Gastroesophageal sphincter (tissue), 4 donors: ENCODE measurements around the gene ATP6V1D. TPM values are rescaled to one million over a fixed set of nuclear protein-coding genes. Genes with fewer than 3 reads are reported as not detected.
A peak's percentile ranks its signal among the peaks of the same experiment; 100 is the strongest.

Source experiments
- ATAC-seq: fragments of 150-250 bp; one replicate; pipeline ENCODE4 v1.9.1; 2016; ENCODE audit warnings: mild to moderate bottlenecking, moderate library complexity
- H3K27ac ChIP-seq, 4 donors: fragments of 200-600 bp; sonication (generic) in 3 of 4; 1 replicate in 3 of 4; 2 replicates in 1 of 4; pipeline ENCODE4 v1.5.1; 2016 to 2019
- H3K27me3 ChIP-seq: fragments of 200-600 bp; sonication (generic); one replicate; pipeline ENCODE4 v1.5.1; 2019
- H3K36me3 ChIP-seq, 2 donors: fragments of 200-600 bp; sonication (generic); one replicate each; pipeline ENCODE4 v1.5.1; 2019; ENCODE audit warnings: control low read depth in 1 of 2
- H3K4me1 ChIP-seq, 3 donors: fragments of 200-600 bp; sonication (generic); 1 replicate in 2 of 3; 2 replicates in 1 of 3; pipeline ENCODE4 v1.5.1; 2016 to 2019; ENCODE audit warnings: control low read depth in 2 of 3
- H3K4me3 ChIP-seq, 2 donors: fragments of 200-600 bp; sonication (generic); one replicate each; pipeline ENCODE4 v1.5.1; 2019; ENCODE audit warnings: mild to moderate bottlenecking in 1 of 2, moderate library complexity in 1 of 2
- H3K9me3 ChIP-seq, 3 donors: fragments of 200-600 bp; sonication (generic); one replicate each; pipeline ENCODE4 v1.5.1; 2017 to 2019; ENCODE audit warnings: control low read depth in 2 of 3
- EP300 ChIP-seq: sonication (generic); formaldehyde crosslinking; IDR thresholded peaks from one replicate; pipeline ENCODE4 v1.6.1; 2017; ENCODE audit warnings: antibody characterized with exemption, mild to moderate bottlenecking
- POLR2A ChIP-seq, 2 donors: fragments of 450-650 bp; IDR thresholded peaks; one replicate each; pipeline ENCODE4 v1.6.1; 2017; ENCODE audit warnings: antibody characterized with exemption in 2 of 2, mild to moderate bottlenecking in 2 of 2, moderate library complexity in 1 of 2
- POLR2AphosphoS5 ChIP-seq: sonication (generic); formaldehyde crosslinking; IDR thresholded peaks from one replicate; pipeline ENCODE4 v1.6.1; 2017; ENCODE audit warnings: antibody characterized with exemption
- WGBS, 2 donors: methylation state at CpG; one replicate each; pipeline ENCODE4 v1.1.5; 2018; ENCODE audit warnings: low coverage in 1 of 2; 5-methylcytosine and 5-hydroxymethylcytosine counted together
- total RNA-seq, 4 donors: library from RNA; depleted of rRNA; stranded (reverse); fragments of >200 nt; gene quantifications; one replicate each; pipeline ENCODE4 v1.1.0, GENCODE V29; 2016
- TF ChIP-seq, protein P1 (sequence below), 4 experiments: fragments of 200-600 bp in 2 of 4; fragments of 450-650 bp in 2 of 4; sonication (generic) in 1 of 4; IDR thresholded peaks; one replicate each; pipeline ENCODE4 v1.5.1; 2017 to 2019; ENCODE audit warnings: antibody characterized with exemption in 4 of 4, mild to moderate bottlenecking in 2 of 4, moderate library complexity in 2 of 4

Gene ATP6V1D
- total RNA-seq, 4 donors from 2014 or later: 71.1 to 142 (median 94.3) TPM

DNA sequence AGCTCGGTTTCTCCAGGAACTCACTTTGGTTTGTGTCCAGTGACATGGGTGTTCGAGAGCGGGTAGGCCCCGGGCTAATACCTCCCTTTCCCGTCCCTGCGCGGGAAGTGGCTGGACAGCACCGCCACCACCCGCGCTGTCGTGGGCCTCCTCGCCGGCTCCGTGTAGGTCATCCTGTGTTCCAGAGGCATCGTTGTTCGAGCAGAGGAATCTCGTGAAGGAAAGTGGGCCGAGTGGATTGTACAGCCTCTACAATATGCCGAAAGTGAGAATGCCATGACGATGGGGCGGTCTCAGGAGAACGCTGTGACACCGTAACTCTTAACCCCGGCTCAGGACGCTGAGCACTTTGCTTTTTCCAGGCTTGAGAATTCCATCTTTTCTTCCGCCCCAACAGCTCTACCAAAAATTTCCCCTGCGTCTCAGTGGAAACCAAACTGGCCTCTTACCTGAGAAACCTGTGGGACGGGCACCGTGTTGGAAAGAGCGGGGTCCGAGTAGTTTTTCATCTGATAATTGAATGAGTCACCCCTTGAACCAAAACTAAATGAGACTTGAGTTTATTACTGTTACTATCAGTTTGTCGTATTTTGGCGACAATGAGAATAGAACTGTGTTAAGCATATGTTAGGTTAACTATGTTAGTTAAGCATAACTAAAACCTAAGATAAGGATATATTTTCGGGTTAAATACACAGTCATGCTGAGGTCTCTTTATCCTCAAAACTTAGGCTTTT lies 1.0 kb upstream of the ATP6V1D start:
- peak; percentile 46 for ATAC-seq
- H3K4me1 ChIP-seq: peaks cover 13 to 79% (median 34%) of the 10 kb centered on the region in 3 donors
- peaks cover 5 to 19% of the 10 kb centered on the region in 2 donors for H3K36me3 ChIP-seq
- H3K27ac ChIP-seq: peak overlapping the region; percentile 77 to 93 (median 88)
- 2 to 13% methylated on average over 3 to 16 of the region's 34 CpGs for WGBS, 2 donors
- no peak for TF ChIP-seq EP300
- TF ChIP-seq POLR2AphosphoS5: no peak
- TF ChIP-seq, protein P1, sequence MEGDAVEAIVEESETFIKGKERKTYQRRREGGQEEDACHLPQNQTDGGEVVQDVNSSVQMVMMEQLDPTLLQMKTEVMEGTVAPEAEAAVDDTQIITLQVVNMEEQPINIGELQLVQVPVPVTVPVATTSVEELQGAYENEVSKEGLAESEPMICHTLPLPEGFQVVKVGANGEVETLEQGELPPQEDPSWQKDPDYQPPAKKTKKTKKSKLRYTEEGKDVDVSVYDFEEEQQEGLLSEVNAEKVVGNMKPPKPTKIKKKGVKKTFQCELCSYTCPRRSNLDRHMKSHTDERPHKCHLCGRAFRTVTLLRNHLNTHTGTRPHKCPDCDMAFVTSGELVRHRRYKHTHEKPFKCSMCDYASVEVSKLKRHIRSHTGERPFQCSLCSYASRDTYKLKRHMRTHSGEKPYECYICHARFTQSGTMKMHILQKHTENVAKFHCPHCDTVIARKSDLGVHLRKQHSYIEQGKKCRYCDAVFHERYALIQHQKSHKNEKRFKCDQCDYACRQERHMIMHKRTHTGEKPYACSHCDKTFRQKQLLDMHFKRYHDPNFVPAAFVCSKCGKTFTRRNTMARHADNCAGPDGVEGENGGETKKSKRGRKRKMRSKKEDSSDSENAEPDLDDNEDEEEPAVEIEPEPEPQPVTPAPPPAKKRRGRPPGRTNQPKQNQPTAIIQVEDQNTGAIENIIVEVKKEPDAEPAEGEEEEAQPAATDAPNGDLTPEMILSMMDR (IDR thresholded peaks at IDR 0.05): no peak
- TF ChIP-seq POLR2A (IDR thresholded peaks at IDR 0.05): no peak
- H3K9me3 ChIP-seq: no peaks in the 10 kb centered on the region
- no peaks in the 10 kb centered on the region for H3K27me3 ChIP-seq
- H3K4me3 ChIP-seq: peak overlapping the region; percentile 64 to 71

DNA sequence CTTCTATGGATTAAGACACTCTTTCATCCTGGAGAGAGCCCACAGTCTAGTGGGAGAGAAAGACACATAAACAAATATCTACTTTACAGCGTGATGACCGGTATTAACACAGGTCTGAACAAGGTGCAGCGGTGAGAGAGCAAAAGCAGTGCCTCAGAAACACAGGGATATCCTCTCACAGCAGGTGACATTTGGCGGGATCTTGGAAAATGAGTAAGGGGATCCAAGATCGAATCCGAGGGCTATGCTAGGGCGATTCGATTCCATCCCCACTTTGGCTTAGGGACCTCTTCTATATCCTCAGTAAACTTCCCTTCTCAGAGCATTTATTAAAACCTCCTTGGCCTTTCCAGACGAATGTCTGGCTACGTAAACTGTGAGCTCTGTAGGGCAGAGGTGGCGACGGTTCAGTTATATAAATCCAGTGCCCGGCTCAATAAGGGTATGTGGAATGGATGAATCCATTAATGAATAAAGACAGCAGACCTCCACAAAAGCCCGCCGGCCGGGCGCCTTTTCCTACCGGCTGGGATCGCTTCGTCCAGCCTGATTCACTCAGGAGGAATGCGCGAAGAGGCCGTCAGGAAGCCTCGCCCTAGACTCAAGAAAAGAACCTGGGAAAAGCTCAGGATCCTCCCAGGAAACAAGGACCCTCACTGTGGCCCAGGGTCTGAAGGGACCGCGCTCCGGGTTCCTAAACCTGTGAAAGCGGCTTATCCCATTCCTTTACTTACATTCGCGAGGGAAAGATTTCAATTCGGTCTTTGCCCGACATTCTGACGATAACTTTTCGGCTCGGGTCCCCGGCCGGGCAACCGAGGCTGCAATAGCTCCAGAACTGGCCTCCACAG lies 455 bp downstream of the ATP6V1D start:
- Histone ChIP-seq H3K36me3 (peaks cover 0 to 9% of the 10 kb centered on the region in 2 donors), H3K27ac (peak overlapping the region; percentile 45 to 93 (median 88)), H3K4me3 (peak overlapping the region; percentile 65 to 71), H3K4me1 (peaks cover 13 to 77% (median 34%) of the 10 kb centered on the region in 3 donors), H3K9me3 (no peaks in the 10 kb centered on the region), H3K27me3 (no peaks in the 10 kb centered on the region)
- TF ChIP-seq POLR2A (IDR thresholded peaks at IDR 0.05): peak; percentile 32 to 47
- TF ChIP-seq POLR2AphosphoS5: no peak
- TF ChIP-seq, protein P1 (IDR thresholded peaks at IDR 0.05): no peak
- ATAC-seq: no peak
- WGBS, 2 donors: 0 to 1% methylated on average over 5 to 38 of the region's 38 CpGs

DNA sequence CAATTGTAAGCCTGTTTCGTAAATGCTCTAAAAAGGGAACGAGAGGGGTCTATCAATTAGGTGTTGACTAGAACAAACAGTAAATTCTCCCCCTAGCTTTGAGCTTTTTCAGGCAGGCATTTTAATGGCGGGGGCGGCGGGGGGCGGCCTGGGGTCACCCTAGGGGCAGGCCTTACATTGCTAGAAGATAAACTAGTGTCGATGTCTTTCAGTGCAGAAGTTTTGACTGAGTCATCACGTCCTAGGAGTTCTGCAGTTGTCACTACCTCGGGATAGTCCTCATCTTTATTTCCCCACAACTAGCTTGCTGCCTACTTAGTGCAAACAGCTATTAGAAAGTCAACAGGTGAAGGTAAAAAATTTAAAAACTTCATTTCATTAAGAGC lies 1.6 kb downstream of the ATP6V1D start:
- no peaks in the 10 kb centered on the region for H3K9me3 ChIP-seq
- no peaks in the 10 kb centered on the region for H3K27me3 ChIP-seq
- 40 to 45% methylated on average over 1 to 5 of the region's 9 CpGs for WGBS, 2 donors
- peaks cover 13 to 65% (median 34%) of the 10 kb centered on the region in 3 donors for H3K4me1 ChIP-seq
- H3K36me3 ChIP-seq: peaks cover 0 to 12% of the 10 kb centered on the region in 2 donors
- no peak for ATAC-seq
- H3K27ac ChIP-seq: peak overlapping the region in 2 of 4 donors; percentile 4 to 19
- TF ChIP-seq POLR2A (IDR thresholded peaks at IDR 0.05): no peak
- TF ChIP-seq POLR2AphosphoS5: no peak
- TF ChIP-seq, protein P1 (IDR thresholded peaks at IDR 0.05): no peak
- no peak for TF ChIP-seq EP300
- peak overlapping the region in 1 of 2 donors; percentile 71 for H3K4me3 ChIP-seq

DNA sequence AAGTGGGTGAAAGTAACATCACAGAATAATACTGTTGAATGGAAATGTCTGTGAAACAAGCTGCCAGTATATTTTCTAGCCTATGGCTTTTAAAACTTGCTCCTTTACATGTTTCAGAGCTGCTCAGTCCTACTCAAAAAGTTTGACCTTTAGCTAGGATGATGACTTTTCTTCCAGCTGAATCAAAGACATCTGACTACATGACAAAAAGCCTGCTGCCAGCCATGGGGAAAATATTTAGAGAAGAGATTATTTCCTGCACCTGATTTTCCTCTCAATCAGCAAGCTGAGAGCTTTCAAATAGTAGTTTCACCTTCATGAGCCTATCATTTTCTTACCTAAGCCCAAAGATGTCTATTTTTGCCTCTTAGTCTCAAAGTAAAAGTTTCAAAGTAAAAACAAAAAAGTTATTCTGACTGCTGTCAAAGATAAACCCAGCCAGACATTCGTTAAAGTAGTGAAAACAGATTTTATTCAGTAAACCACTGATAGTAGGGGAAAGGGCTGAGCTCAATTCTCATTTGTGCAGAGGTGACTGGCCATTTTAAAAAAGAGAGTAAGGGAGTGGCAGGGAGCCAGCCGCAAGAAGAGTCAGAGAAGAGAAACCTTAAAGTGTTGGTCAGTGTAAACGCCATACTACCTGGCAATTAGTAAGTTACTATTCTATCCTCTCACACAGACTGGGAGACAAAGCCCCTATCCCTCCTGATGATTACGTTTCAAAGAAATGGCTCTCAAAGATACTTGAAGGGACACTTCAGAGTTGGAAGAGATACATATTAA lies 2.2 kb downstream of the ATP6V1D start:
- peak overlapping the region in 2 of 4 donors; percentile 4 to 19 for H3K27ac ChIP-seq
- peaks cover 13 to 59% (median 33%) of the 10 kb centered on the region in 3 donors for H3K4me1 ChIP-seq
- H3K36me3 ChIP-seq: peaks cover 0 to 12% of the 10 kb centered on the region in 2 donors
- H3K4me3 ChIP-seq: peak overlapping the region in 1 of 2 donors; percentile 71
- ATAC-seq: no peak
- no peaks in the 10 kb centered on the region for H3K27me3 ChIP-seq
- 30 to 42% methylated on average over 4 of the region's 4 CpGs for WGBS, 2 donors
- no peak for TF ChIP-seq POLR2A (IDR thresholded peaks at IDR 0.05)
- TF ChIP-seq, protein P1 (IDR thresholded peaks at IDR 0.05): no peak
- TF ChIP-seq POLR2AphosphoS5: no peak
- H3K9me3 ChIP-seq: no peaks in the 10 kb centered on the region
